Activated CD8-positive, alpha-beta memory T cell treated with anti-CD3 and anti-CD28 coated beads, Interleukin-2, amount 50 U/mL, for 4 hours (primary cell): ENCODE data around the gene GPR6.

Experiments
- DNase-seq: peaks from one replicate; pipeline ENCODE4 v3.0.0-alpha.2; 2020

GPR6 gene

DNA sequence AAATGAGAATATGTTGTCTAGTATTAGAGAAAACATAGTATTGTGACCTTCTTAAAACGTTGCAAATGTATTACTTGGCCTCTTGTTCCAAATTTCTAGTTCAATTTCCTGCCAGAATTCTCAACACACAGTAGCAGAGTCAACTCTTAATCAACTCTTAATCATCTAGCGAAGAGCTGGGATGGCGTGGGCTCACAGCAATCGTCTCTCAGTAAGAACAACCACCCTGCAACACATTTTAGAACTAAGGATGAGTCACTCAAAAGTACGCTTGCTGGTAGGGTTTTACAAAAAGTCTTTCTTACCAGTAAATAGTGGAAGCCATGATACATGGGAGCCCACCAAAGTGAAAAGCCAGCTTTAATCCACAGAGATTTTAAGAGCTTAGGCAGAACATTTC, 24.6 kb downstream of the GPR6 start:
- no peak for DNase-seq

GRCh38 chr6:110013386-110013785, 35.3 kb downstream of the GPR6 start:
- no peak for DNase-seq

DNA sequence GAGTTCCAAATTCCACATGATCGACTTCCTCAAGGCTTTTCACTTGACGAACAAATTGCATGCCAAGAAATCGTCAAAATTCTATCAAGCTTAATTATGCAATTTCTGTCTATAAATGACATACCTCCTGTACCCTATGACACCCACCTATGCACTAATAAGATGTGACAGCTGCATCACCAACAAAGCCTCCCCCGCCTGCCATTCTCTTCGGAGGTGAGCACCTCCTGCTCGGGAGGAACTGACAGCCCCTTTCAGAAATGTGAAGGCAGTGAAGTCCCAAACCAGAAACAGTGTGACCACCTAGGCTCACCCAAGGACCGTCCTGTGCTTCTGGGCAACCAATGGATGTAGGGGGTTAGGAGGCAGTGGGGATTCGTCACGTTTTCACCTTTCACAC, 37.1 kb downstream of the GPR6 start:
- no peak for DNase-seq

DNA sequence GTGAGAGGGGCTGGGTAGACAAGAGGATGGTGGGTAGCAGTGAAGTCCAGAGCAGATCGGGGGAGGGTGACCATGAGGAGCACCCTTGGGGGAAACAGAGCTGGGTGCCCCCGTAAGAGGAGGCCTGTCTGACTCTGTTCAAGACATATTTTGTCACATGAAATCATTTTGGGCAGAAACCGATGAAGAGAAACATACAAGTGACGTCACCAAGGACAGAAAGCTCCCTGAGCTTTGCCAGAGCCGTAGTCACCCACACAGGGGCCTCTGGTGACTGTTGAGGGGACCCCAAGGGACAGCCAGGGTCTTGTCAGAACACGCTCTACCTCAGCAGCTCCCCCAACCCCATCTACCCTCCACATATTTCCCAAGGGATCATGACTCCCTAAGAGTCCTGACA, 39.2 kb downstream of the GPR6 start:
- no peak for DNase-seq

DNA sequence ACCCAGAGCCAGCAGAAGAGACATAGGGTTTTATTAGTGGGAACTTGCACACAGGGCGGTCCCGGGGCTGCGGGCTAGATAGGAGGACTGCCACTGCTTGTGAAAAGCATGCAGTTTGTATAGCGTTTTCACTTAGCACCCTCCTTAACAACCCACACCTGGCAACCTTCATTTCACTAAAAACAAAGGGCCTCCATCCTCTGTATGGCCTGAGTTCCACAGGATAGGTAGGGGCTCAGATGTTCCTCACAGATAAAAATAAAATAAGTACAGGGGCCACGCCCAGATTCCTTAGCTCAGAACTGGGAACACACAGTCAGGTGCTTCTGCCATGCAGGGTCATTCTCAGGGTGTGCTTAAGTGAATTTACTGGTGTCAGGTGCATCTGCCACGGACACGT, 39.8 kb downstream of the GPR6 start:
- DNase-seq, result no peak

DNA sequence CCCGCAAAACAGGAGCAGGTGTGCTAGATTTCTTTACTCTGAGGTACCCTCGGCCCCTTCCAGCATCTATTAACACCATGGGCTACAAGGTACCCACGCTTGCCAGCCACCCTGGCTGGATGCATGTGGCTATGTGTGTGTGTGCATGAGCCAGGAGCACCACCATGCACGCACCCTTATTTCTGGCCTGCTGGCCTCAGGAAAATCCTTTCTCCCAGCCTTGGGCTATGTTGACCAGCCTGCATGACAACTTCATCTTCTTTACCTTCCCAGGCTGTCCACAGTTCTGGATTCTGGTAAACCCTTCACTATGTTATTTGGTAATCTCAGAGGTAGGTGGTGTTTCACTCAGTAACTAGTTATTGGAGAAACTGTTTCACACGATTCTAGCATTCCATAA, 40.4 kb downstream of the GPR6 start:
- DNase-seq, result no peak

DNA sequence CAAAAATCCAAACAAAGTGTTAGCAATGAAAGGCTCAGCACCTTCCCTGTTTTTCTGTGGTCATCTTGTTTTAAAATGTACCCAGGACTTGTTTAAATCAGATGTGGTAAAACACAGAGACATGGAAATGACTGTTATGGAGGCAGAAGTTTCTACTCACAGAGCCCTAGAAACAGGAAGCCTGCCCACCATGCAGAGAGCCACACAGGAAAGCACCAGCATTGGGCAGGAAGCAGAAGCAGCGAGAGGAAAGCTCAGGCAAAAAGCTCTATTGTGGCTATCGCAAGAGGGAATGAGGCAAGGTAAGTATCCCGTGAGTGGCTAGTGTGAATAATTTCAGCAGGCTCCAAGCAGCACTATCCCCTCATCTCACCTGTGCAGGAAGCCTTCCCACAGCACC, 42.8 kb downstream of the GPR6 start:
- DNase-seq, result no peak

GRCh38 chr6:110029144-110029543, 51.0 kb downstream of the GPR6 start:
- no peak for DNase-seq
